Renal cortical epithelial cell (primary cell): ENCODE results near the gene UBE2Z. TPM values are rescaled to one million over a fixed set of nuclear protein-coding genes. Genes with fewer than 3 reads are reported as not detected.
"Not testable (repeated sequence)": the region's sequence is repeated elsewhere in the genome, so short reads cannot be mapped to it uniquely, and the experiment has no call there.

Experiments
- DNase-seq: peaks from one replicate; pipeline ENCODE4 v3.0.0-alpha.2; 2011; ENCODE audit warnings: low read depth
- total RNA-seq: library from RNA; depleted of rRNA; stranded (reverse); fragments of >200 nt; gene quantifications from 2 replicates; pipeline ENCODE4 v1.2.3, GENCODE V29; 2014

The UBE2Z gene
- total RNA-seq = 71.5 and 97.1 TPM in 2 replicates

GRCh38 chr17:48908047-48908843, at the start of gene UBE2Z:
TSS of gene UBE2Z (plus strand) at chr17:48908407. CDS start at chr17:48908504, 97 bp downstream.
- DNase-seq = peak; percentile 86

DNA sequence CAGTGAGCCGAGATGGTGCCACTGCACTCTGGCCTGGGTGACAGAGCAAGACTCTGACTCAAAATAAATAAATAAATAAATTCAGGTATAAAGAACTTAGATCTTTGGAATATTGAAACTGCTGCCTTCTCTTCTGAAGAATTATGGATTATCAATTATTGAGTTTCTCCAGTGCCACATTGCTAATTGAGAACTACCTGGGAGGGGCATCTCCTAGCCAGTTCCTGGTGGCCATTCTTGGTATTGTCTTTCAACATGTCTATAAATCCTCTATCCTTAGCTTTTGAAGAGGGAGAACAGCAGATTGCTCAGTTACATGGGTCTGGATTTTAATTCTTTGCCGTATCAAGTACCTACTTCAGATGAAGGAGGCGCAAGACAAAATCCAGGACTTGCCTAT, 48.2 kb upstream of the UBE2Z start:
- no peak for DNase-seq

DNA sequence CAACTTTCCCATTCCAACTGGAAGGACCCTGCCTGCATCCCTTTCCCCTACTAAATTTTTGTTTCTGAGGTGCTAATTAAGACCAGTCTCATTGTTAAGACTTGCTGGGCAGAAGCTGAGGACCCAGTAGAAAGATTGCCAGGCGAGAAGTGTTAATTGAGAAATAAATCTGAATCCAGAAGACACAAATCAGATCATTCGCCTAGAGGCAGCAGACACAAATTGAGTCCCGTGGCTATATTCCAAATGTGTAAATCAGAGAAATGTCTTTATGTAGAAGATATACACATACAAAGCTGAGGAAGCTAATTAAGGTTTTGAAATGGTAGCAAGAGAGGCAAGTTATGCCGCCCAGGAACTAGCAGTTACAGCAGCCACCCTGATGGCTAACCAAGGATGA, 47.8 kb upstream of the UBE2Z start:
- no peak for DNase-seq

DNA sequence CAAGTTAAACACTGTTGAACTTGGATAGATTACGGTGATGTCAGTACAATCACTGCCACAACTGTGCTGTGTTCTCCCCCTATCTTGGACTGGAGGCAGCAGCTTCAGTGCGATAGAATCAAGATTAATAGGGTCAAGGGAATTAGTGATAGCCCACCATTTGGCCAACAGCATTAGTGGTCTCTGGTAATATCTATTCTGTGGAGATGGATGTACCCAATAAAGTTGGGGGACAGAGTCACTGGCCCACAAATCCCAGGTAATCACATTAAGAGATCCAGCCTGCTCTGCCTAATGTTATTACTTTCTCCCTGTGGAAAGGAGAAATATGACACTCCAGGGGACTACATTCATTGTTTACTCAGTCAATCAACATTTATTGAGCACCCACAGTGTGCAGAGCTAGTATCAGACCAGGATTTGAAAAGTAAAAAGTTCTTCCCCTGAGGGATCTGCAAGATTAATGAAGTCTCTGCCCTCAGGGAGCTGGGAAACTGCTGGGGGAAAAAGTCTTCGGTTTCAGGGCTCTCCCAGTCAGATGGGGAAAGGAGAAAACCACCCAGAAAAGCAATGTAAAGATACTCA, 39.2 kb upstream of the UBE2Z start:
- DNase-seq = no peak

DNA sequence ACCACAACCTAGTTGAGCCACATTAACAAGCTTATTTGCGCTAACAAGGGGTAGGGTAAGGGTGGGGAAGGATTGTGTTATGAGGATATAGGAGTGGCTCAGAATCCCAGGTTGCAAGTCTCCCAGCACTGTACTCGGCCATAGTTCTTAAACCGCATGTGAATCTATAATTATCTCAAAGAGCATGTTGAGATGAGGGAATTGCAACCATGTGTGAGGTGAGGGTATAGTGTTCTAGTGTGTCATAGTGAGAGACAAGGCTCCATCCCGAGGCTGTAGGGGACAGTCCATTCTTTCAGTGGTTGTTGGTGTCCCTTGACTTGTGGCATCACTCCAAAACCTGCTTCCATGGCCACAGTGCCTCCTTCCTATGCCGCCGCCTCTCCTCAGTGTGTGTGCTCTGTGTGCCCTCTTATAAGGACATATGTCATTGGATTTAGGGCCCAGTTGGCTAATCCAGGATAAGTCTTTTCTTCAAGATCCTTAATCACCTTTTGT, 38.3 kb upstream of the UBE2Z start:
- no peak for DNase-seq

DNA sequence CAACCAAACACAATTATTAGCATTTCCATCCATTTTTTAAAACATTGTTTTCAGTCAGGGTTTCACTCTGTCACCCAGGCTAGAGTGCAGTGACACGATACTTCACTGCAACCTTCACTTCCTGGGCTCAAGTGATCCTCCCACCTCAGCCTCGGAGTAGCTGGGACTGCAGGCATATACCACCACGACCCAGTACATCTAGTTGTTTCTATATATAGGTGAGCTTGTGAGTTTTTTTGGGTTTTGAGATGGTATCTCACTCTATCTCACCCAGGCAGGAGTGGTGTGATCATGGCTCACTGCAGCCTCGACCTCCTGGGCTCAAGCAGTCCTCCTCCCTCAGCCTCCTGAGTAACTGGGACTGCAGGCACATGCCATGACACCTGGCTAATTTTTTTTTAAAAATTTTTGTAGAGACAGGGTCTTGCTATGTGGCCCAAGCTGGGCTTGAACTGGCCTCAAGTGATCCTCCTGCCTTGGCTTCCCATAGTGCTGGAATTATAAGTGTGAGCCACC, 37.1 kb upstream of the UBE2Z start:
- no peak for DNase-seq

- peak; percentile 59 for DNase-seq
These were observed 36.5 kb upstream of the UBE2Z start for GRCh38 chr17:48871551-48872351.

DNA sequence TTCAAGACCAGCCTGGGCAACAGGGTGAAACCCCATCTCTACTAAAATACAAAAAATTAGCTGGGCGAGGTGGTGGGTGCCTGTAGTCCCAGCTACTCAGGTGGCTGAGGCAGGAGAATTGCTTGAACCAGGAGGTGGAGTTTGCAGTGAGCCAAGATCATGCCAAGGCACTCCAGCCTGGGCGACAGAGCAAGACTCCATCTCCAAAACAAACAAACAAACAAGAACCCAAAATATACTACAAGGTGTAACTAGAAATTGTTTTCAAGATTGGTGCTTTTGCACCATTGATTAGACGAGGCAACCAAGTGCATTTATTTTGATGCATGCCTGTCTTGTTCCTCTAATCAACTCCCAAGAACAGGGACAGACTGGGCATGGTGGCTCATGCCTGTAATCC, 35.8 kb upstream of the UBE2Z start:
- DNase-seq = not testable (repeated sequence)

DNA sequence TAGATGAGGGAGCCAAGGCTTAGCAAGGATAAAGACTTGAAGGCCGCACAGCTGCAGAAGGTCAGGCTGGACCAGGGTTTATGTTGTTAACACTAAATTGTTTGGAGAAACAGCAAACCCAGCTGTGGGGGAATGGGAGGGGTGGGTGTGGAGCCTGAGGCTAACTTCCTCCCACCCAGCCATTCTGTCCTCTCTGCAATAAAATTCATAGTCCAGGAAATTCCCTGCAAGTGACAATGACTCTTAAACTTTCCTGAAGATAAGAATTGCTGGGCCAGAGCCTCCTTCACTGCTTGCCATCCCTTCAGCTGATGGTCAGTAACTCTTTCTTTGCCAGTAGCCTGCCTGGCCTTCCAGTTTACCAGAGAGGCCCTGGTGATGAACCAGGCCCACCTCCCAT, 35.0 kb upstream of the UBE2Z start:
- DNase-seq = no peak

DNA sequence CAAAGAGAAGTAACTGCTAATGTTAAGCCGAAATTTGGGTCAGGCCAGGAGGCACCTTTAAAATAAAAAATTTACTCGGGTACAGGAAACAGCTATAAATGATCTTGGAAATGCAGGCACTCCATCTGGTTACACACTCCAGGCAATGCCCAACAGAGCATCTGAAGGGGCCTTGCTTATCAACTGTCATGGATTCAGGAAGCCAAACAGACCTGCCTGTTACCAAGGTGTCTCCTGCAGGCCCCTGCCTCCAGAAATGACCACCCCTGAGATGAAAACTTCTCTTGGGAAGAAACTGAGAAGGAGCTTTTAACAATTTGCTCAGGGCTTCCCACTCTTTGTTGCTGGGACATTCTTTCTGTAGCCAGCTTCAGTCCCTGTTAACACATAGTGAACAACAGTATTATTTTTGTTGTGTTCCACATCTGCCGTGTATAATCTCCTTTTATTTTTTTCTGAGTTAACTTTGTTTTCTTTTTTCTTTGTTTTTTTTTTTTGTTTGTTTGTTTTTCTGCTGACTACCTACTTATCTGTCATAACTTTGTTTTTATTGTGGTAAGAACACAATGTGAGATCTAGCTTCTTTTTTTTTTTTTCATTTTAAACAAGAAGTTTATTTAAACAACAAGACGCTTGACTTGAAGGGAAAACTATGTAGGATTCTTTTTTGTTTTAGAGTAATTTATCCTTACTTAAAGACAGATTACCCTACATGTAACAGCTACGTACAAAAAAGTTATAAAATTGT, 34.3 kb upstream of the UBE2Z start:
- DNase-seq = no peak

DNA sequence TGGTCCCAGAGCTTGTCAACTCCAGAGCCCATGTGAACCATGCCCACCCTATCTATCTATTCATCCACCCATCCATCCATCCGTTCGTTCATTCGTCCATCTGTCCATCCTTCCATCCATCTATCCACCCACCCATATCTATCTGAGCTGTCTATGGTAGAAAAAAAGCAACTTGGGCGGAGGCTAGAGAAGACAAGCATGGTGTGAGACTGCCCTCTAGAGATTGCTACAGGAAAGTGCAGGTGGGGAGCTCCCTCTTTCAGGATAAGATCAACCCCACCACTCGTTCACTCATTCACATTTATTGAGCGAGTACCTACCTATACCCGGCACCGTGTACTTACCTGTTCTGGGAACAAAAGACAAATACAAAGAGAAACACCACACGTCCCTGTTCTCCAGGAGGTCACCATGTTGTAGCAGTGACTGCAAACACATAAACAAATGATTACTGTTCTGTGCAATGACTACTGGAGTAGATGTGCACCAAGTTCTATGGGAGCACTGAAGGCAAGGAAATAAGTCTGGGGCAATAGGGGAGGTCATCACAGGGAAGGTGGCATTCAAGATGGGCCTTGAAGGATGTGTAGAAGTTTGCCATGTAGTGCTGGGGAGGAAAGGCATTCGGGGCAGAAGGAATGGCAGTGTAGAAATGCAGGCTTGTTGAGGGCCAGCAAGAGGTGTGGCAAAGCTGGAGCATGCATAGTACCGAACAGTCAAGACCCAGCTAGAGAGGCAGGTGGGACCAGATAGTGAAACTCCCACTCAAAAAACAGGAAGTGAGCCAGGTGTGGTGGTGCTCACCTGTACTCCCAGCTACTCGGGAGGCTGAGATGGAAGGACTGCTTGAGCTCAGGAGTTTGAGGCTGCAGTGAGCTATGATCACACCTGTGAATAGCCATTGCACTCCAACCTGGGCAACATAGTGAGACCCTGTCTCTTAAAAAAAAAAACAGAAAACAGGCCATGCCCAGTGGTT, 29.0 kb upstream of the UBE2Z start:
- DNase-seq = peak; percentile 57

DNA sequence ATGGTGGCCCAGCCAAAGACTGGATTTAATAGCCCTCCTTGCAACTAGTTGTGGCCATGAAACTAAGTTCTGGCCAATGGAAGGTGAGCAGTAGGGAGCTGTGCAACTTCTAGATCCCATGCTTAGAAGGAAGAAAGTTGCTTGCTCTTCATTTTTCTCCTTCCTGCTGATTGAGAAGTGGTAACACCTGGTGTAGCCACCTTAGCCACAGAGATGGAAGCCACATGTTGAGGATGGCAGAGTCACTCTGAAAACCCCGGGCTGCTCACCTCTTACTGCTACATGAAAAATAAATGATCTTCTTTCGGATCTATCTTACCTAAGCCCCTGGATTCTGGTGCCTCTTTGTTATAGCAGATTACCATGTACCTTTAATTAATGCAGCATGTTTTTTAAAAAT, 25.9 kb upstream of the UBE2Z start:
- DNase-seq = no peak

DNA sequence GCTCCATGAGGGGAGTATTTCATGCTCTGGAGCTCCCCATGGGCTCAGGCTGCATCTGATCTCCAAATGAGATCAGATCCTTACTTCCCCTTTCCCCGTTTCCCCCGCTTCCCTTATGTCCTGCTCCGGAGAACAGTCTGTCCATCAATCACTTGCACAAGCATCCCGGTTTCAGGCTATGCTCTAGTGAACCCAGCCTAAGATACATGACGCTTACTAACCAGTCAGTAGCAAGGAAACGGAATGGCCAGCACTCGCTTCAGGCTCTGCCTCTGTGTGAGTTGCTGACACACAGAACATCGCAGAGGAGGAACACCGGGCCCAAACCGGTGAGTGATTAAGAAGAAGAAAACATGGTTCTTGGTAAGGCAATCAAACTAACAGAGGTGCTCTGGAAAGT, 25.0 kb upstream of the UBE2Z start:
- DNase-seq = peak; percentile 88

GRCh38 chr17:48890086-48890485, 18.1 kb upstream of the UBE2Z start:
- DNase-seq = no peak

DNA sequence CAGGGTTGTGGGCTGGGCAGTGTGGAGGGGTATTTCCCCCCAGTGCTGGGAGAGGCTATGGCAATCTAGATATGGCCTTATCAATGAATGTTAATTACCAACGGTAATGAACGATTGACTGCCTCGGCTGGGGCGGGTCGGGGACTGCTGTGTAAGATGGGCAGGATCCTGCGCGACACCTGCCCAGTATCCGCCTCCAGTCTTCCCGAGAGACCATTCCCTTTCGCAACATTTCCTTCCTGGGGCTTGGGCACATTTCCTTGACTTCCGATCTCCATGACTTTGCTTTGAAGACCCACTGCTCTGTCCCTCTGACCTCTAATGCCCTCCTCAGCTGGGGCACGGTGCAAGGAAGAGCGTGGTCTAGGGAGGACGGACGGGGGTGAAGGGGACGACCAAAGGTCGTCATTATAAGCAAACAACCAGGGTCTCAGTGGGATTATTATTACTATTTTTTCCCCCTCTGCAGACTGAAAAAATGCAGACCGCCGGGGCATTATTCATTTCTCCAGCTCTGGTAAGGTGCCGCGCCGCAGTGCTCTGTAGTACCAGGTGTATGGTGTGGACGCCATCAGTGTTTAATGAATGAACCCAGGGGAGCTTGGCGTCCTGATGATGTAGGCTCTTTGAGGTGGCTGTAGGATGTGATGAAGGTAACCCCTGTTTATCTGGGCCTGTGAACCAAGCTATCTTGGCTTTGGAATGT, 15.1 kb upstream of the UBE2Z start:
- no peak for DNase-seq

DNA sequence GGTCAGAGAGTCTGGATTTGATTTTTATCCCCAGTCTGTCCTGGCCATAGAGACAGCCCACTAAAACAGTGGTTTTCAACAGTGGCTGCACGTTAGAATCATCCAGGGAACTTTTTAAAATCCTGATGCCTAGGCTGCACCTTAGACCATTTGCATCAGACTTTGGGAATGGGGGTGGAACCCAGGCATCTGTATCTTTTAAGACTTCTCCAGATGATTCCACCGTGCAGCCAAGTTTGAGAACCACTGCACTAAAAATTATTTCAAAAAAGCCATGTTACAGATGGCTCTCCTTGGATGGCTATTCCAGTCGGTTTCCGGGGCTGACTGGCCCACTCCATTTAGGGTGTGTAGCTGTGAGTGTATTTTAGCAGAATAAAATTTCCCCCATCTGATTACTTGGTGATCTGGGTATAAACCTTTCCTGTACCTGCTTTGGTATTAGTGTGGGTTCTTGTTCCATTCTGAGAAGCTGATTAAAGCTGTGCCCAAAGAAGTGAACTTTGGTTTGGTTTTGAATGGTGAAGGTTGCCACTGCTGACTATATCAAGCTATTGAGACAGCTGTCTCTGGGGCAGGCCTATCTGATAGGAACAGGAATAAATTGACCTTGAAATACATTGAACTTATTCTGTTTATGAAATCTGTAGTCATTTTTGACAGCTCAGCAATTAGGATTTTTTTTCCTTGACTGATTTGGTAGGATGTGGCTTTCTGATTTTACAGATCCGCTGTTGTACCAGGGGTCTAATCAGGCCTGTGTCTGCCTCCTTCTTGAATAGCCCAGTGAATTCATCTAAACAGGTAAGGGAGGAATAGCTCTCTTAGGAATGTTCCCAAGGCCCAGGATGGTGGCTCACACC, 14.3 kb upstream of the UBE2Z start:
- no peak for DNase-seq

- no peak for DNase-seq
These were observed 13.3 kb upstream of the UBE2Z start for GRCh38 chr17:48894886-48895285.

DNA sequence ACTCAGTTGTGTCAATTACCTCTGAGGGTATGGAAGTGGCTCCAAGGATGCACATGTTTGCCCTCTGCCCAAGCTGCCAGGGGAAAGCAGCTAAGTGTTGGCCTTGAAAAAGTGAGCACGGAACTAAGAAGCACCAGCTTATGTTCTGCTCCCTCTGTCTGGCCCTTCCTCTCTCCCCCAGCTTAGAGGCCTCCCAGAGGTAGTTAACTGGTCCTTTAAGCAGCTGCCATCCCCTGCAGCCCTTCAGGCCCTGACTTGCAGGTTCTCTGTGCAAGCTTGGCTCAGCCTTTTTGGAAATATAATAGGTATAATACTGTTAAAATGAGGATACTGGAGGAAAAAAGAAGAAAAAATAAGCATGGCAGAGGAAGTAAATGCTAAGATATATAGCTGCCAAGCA, 7.0 kb upstream of the UBE2Z start:
- no peak for DNase-seq

DNA sequence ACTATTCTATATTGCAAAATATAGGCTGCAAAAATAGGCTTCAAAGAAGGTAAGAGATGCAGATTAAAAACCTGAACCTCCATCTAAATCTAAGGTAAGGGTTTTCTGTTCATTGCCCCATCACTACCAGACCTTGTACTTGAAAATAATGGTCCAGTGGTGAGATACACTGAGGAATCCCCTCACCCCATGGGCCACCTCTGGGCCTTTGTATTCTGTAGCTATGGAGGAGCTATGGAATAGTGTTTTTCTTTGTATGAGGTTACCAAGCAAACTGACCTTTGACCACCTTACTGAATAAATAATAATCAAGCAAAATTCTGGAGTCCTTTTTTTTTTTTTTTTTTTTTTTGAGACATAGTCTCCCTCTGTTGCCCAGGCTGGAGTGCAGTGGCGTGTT, 4.8 kb upstream of the UBE2Z start:
- no peak for DNase-seq
